Omental fat pad (tissue), 4 donors: Measurements from ENCODE around the gene LDLR. TPM values are rescaled to one million over a fixed set of nuclear protein-coding genes. Genes with fewer than 3 reads are reported as not detected.
"Not testable (repeated sequence)": the region's sequence is repeated elsewhere in the genome, so short reads cannot be mapped to it uniquely, and the experiment has no call there.

ENCODE experiments used
- ATAC-seq: fragments of 150-250 bp; one replicate; pipeline ENCODE4 v1.9.1; 2016; ENCODE audit warnings: mild to moderate bottlenecking, moderate library complexity; ENCODE audit not compliant: low FRiP score
- DNase-seq: peaks from one replicate; pipeline ENCODE4 v3.0.0-alpha.2; 2019; ENCODE audit warnings: low spot score
- CTCF ChIP-seq, 3 donors: fragments of 450-650 bp; IDR thresholded peaks; one replicate each; pipeline ENCODE4 v1.5.1; 2016 to 2017; ENCODE audit warnings: antibody characterized with exemption in 3 of 3, mild to moderate bottlenecking in 3 of 3, moderate library complexity in 2 of 3
- total RNA-seq, 4 donors: library from RNA; depleted of rRNA; stranded (reverse); fragments of >200 nt; gene quantifications; one replicate each; pipeline ENCODE4 v1.1.0, GENCODE V29; 2016

The LDLR gene
- total RNA-seq, 4 donors from 2014 or later: 21.2 to 397 (median 114) TPM

- no peak for ATAC-seq
- TF ChIP-seq CTCF (IDR thresholded peaks at IDR 0.05): no peak
- DNase-seq: no peak
Observed at GRCh38 chr19:11113140-11113708, 24.0 kb downstream of the LDLR start.

GRCh38 chr19:11115042-11115441 is 25.8 kb downstream of the LDLR start:
- no peak for TF ChIP-seq CTCF (IDR thresholded peaks at IDR 0.05)
- ATAC-seq: no peak

GRCh38 chr19:11115895-11116446 is 26.7 kb downstream of the LDLR start:
- ATAC-seq: peak; percentile 34
- no peak for TF ChIP-seq CTCF (IDR thresholded peaks at IDR 0.05)
- DNase-seq: no peak

More at GRCh38 chr19:11115042-11115441, 25.8 kb downstream of the LDLR start:
- no peak for DNase-seq

GRCh38 chr19:11116507-11116906 is 27.2 kb downstream of the LDLR start:
- no peak for TF ChIP-seq CTCF (IDR thresholded peaks at IDR 0.05)
- DNase-seq (no peak), ATAC-seq (no peak)

- not testable (repeated sequence) for ATAC-seq, DNase-seq
Observed at GRCh38 chr19:11121963-11122362, 32.7 kb downstream of the LDLR start.

- DNase-seq (no peak), ATAC-seq (no peak)
- TF ChIP-seq CTCF (IDR thresholded peaks at IDR 0.05): no peak
Observed at GRCh38 chr19:11123114-11123513, 33.9 kb downstream of the LDLR start.

- DNase-seq, ATAC-seq: not testable (repeated sequence)
Observed at GRCh38 chr19:11124157-11124556, 34.9 kb downstream of the LDLR start.

GRCh38 chr19:11125994-11126685 is 36.9 kb downstream of the LDLR start:
- ATAC-seq (no peak), DNase-seq (peak; percentile 87)
- TF ChIP-seq CTCF (IDR thresholded peaks at IDR 0.05): peak in 1 of 3 donors; percentile 9
